ENCODE data around the gene PIEZO1. TPM values are rescaled to one million over a fixed set of nuclear protein-coding genes. Genes with fewer than 3 reads are reported as not detected.

Gene PIEZO1
- total and polyA plus RNA-seq, 7 experiments from 2014 or later = 3.6 to 237 (median 111) TPM

DNA sequence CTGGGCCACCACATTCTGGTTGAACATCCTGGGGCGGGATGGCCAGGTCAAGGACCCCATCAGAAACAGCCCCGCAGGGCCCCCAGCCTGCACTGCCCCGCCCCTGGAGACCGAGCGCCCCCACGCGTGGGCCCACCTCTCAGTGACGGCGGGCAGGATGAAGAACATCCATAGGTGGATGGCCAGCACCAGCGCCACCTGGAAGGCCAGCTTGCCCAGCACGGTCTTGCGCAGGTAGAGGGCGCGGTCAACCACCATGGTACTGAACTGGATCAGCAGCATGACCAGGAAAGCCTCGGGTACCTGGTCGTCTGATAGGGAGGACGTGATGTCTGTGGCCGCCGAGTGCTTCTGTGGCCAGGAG, 65.1 kb downstream of the PIEZO1 start:
- no peaks in the 10 kb centered on the region for H3K9me3 ChIP-seq (ENCODE audit: control insufficient read depth in 2 of 3, low read length in 3 of 3)
- no peak overlapping the region for H3K27ac ChIP-seq (ENCODE audit: low read depth, low read length)
- no peaks in the 10 kb centered on the region for H3K27me3 Mint-ChIP-seq
- no peaks in the 10 kb centered on the region for H3K4me1 Mint-ChIP-seq
- H3K4me3 Mint-ChIP-seq = no peak overlapping the region
- H3K27me3 ChIP-seq (ENCODE audit: control insufficient read depth in 2 of 2, insufficient read depth in 2 of 2, low read length in 2 of 2) = no peaks in the 10 kb centered on the region
- H3K4me1 ChIP-seq (ENCODE audit: control insufficient read depth in 2 of 2, insufficient read depth in 2 of 2, low read length in 2 of 2) = no peaks in the 10 kb centered on the region
- H3K36me3 ChIP-seq (ENCODE audit: control insufficient read depth in 2 of 3, insufficient read depth in 3 of 3, low read length in 3 of 3) = peaks cover 11 to 97% (median 12%) of the 10 kb centered on the region in 3 experiments
- peaks cover 0 to 16% (median 6%) of the 10 kb centered on the region in 5 donors for H3K36me3 Mint-ChIP-seq
- no peak for ATAC-seq
- H3K27ac Mint-ChIP-seq = peak overlapping the region in 1 of 9 donors; percentile 72
- CTCF ChIA-PET = no interaction called here
- H3K4me3 ChIP-seq (ENCODE audit: low read length) = no peak overlapping the region
- H3K9me3 Mint-ChIP-seq = peaks cover 0 to 2% (median 0%) of the 10 kb centered on the region in 11 donors
- POLR2A ChIA-PET = no interaction called here
- no peak for DNase-seq
- intact Hi-C loops (cut with micrococcal nuclease) = no loop called here

DNA sequence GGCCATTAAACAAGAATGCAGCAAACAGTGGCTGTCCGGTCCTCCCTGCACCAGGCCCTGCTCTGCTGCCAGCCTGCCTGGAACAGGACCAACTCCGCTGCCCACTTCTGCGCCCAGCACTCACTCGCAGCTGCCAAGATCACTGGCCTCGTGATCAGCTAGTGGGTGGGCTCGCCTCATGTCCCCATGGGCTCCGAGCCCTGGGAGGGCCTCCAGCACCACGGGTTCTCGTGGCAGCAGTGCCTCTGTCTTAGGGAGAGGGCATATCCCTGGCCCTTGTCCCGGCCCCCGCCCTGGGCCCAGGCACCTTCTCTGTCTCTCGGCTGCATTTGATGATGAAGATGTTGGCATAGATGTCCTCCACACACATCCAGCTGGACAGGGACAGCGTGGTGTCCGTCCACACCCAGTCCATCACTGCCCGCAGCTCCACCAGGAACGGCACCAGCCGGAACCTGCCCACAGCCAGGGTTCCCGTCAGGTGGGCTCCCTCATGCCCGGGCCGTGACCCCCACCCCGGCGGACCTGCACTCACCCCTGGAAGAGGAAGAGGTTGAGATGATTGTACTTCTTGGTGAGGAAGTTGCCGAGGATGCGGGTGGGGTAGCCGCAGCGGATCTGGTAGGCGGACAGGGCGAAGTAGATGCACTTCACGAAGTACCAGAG, 65.6 kb downstream of the PIEZO1 start:
- ChIA-PET POLR2A (no interaction called here), CTCF (no interaction called here)
- Mint-ChIP-seq H3K36me3 (peaks cover 0 to 16% (median 6%) of the 10 kb centered on the region in 5 donors), H3K9me3 (peaks cover 0 to 2% (median 0%) of the 10 kb centered on the region in 11 donors), H3K27me3 (no peaks in the 10 kb centered on the region), H3K27ac (peak overlapping the region in 1 of 9 donors; percentile 9), H3K4me1 (no peaks in the 10 kb centered on the region), H3K4me3 (no peak overlapping the region)
- Histone ChIP-seq H3K27me3 (ENCODE audit: control insufficient read depth in 2 of 2, insufficient read depth in 2 of 2, low read length in 2 of 2) (no peaks in the 10 kb centered on the region), H3K9me3 (ENCODE audit: control insufficient read depth in 2 of 3, low read length in 3 of 3) (no peaks in the 10 kb centered on the region), H3K4me1 (ENCODE audit: control insufficient read depth in 2 of 2, insufficient read depth in 2 of 2, low read length in 2 of 2) (no peaks in the 10 kb centered on the region), H3K27ac (ENCODE audit: low read depth, low read length) (no peak overlapping the region), H3K36me3 (ENCODE audit: control insufficient read depth in 2 of 3, insufficient read depth in 3 of 3, low read length in 3 of 3) (peaks cover 11 to 97% (median 12%) of the 10 kb centered on the region in 3 experiments), H3K4me3 (ENCODE audit: low read length) (no peak overlapping the region)
- DNase-seq = no peak
- intact Hi-C loops (cut with micrococcal nuclease) = no loop called here
- ATAC-seq = no peak

DNA sequence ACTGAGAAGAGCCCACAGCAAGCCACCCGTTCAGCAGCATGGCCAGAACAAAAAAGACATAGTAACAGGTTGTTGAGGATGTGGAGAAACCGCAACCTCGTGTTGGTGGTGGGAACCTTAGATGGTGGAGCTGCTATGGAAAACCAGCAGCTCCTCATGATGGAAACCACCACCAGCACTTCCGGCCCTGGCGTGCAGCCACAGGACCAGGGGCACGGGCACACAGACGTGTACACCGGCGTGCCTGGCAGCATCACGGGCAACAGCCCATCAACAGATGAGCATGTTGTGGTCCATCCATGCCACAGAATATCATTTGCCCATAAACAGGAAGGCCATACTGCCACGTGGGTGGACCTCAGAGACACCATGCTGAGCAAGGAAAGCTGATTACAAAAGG, 66.8 kb downstream of the PIEZO1 start:
- no peak overlapping the region for H3K27ac ChIP-seq (ENCODE audit: low read depth, low read length)
- Mint-ChIP-seq H3K27me3 (no peaks in the 10 kb centered on the region), H3K4me1 (no peaks in the 10 kb centered on the region), H3K27ac (no peak overlapping the region), H3K4me3 (no peak overlapping the region), H3K9me3 (peaks cover 0 to 2% (median 0%) of the 10 kb centered on the region in 11 donors), H3K36me3 (peaks cover 0 to 16% (median 6%) of the 10 kb centered on the region in 5 donors)
- no peaks in the 10 kb centered on the region for H3K27me3 ChIP-seq (ENCODE audit: control insufficient read depth in 2 of 2, insufficient read depth in 2 of 2, low read length in 2 of 2)
- POLR2A ChIA-PET = interaction anchor here (0.6 to 1.1 kb wide), 2 partner anchors 20 to 1165 kb away, joined by 3 read pairs; no protein-coding TSS in a partner anchor
- H3K9me3 ChIP-seq (ENCODE audit: control insufficient read depth in 2 of 3, low read length in 3 of 3) = no peaks in the 10 kb centered on the region
- no peak overlapping the region for H3K4me3 ChIP-seq (ENCODE audit: low read length)
- DNase-seq (no peak), ATAC-seq (no peak)
- CTCF ChIA-PET = no interaction called here
- H3K4me1 ChIP-seq (ENCODE audit: control insufficient read depth in 2 of 2, insufficient read depth in 2 of 2, low read length in 2 of 2) = no peaks in the 10 kb centered on the region
- intact Hi-C loops (cut with micrococcal nuclease) = no loop called here
- H3K36me3 ChIP-seq (ENCODE audit: control insufficient read depth in 2 of 3, insufficient read depth in 3 of 3, low read length in 3 of 3) = peaks cover 10 to 98% (median 12%) of the 10 kb centered on the region in 3 experiments

DNA sequence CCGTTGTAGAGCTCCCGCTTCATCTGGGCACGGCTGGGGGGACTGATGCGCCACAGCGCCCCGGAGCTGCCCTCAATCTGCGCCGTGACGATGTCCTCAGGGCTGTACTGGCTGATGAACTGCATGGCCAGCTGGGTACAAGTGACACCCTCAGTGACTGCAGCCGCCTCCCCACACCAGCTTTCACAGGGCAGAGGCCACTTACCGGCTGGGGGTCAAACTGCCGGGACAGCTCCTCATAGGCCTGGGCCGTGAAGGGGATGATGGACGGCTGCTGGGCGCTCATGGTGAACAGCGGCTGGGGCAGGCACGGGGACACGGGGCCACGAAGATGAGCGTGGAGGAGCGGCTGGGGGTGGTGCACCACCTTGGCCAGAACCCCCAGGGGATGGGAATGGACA, 68.4 kb downstream of the PIEZO1 start:
- ChIA-PET POLR2A (interaction anchor here (1.6 kb wide), 1 partner anchor 9 kb away, joined by 5 read pairs; no protein-coding TSS in a partner anchor), CTCF (interaction anchor here (0.6 kb wide), 1 partner anchor 150 kb away, joined by 3 read pairs; no protein-coding TSS in a partner anchor)
- no peak overlapping the region for H3K4me3 ChIP-seq (ENCODE audit: low read length)
- Mint-ChIP-seq H3K27ac (no peak overlapping the region), H3K4me3 (no peak overlapping the region), H3K27me3 (no peaks in the 10 kb centered on the region), H3K9me3 (peaks cover 0 to 2% (median 0%) of the 10 kb centered on the region in 11 donors), H3K36me3 (peaks cover 0 to 16% (median 6%) of the 10 kb centered on the region in 5 donors), H3K4me1 (no peaks in the 10 kb centered on the region)
- intact Hi-C loops (cut with micrococcal nuclease) = no loop called here
- ATAC-seq (no peak), DNase-seq (no peak)
- no peaks in the 10 kb centered on the region for H3K9me3 ChIP-seq (ENCODE audit: control insufficient read depth in 2 of 3, low read length in 3 of 3)
- no peaks in the 10 kb centered on the region for H3K4me1 ChIP-seq (ENCODE audit: control insufficient read depth in 2 of 2, insufficient read depth in 2 of 2, low read length in 2 of 2)
- no peak overlapping the region for H3K27ac ChIP-seq (ENCODE audit: low read depth, low read length)
- H3K36me3 ChIP-seq (ENCODE audit: control insufficient read depth in 2 of 3, insufficient read depth in 3 of 3, low read length in 3 of 3) = peaks cover 4 to 85% (median 12%) of the 10 kb centered on the region in 3 experiments
- H3K27me3 ChIP-seq (ENCODE audit: control insufficient read depth in 2 of 2, insufficient read depth in 2 of 2, low read length in 2 of 2) = no peaks in the 10 kb centered on the region

DNA sequence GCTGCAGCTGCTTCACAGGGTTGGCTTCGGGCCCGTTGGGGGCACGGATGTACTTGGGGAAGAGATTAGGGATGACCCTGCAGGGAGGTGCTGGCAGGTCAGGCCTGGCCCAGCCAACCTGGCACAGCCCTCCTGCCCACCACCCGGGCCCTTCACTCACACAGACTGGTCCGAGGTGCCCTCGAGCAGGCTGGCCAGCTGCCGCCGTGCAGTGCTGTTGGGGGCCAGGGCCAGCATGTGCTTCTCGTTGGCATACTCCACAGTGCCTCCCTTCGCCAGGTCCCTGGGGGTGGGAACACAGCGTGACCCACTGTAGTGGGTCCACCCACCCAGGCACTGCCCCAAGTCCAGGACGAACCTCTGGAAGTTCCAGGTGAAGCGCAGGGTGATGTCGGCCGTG, 68.8 kb downstream of the PIEZO1 start:
- Histone ChIP-seq H3K36me3 (ENCODE audit: control insufficient read depth in 2 of 3, insufficient read depth in 3 of 3, low read length in 3 of 3) (peaks cover 4 to 81% (median 12%) of the 10 kb centered on the region in 3 experiments), H3K4me1 (ENCODE audit: control insufficient read depth in 2 of 2, insufficient read depth in 2 of 2, low read length in 2 of 2) (no peaks in the 10 kb centered on the region), H3K4me3 (ENCODE audit: low read length) (no peak overlapping the region), H3K27me3 (ENCODE audit: control insufficient read depth in 2 of 2, insufficient read depth in 2 of 2, low read length in 2 of 2) (no peaks in the 10 kb centered on the region), H3K27ac (ENCODE audit: low read depth, low read length) (no peak overlapping the region), H3K9me3 (ENCODE audit: control insufficient read depth in 2 of 3, low read length in 3 of 3) (no peaks in the 10 kb centered on the region)
- Mint-ChIP-seq H3K4me1 (no peaks in the 10 kb centered on the region), H3K36me3 (peaks cover 0 to 16% (median 6%) of the 10 kb centered on the region in 5 donors), H3K4me3 (no peak overlapping the region), H3K9me3 (peaks cover 0 to 2% (median 0%) of the 10 kb centered on the region in 11 donors), H3K27ac (no peak overlapping the region), H3K27me3 (no peaks in the 10 kb centered on the region)
- POLR2A ChIA-PET = interaction anchor here (1.6 kb wide), 1 partner anchor 9 kb away, joined by 5 read pairs; no protein-coding TSS in a partner anchor
- intact Hi-C loops (cut with micrococcal nuclease) = no loop called here
- no peak for ATAC-seq
- no peak for DNase-seq
- CTCF ChIA-PET = interaction anchor here (0.6 kb wide), 1 partner anchor 151 kb away, joined by 3 read pairs; no protein-coding TSS in a partner anchor

DNA sequence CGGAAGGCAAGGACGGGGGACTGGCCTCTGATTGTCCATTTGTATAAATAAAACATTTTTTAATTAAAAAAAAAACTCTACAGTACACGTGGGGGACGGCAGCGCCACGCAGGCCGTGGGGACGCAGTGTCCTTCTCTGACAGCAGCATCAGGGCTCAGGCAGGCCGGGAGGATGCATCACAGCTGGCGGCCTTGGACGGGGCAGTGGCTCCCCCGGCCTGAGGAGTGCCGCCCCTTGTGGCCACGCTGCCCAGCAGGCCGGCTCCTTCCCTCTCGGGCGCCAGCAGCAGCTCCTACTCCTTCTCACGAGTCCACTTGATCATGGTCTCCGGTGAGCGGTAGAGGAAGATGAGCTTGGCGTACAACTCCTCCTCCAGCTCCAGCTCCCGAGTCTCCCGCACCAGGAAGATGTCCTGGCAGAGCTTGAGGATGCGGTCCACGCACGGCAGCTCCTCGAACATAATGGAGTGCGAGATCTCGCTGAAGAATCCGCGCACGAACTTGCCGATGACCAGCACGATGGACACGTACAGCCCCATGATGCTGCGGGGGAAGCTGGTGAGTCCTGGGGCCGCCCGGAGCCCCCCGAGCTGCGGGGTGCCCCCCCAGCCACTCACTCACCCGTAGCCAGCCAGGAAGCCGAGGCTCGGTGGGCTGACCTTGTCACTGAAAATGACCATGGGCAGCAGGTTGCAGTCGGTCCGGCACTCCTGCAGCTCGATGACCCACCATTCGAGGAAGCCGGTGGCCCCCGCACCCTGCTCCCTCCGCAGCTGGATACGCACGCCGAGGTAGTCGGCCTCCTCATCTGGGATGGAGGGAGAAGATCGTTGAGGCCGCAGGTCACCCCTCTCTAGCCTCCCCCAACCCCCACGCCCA, 69.5 kb downstream of the PIEZO1 start:
- H3K36me3 Mint-ChIP-seq = peaks cover 0 to 16% (median 6%) of the 10 kb centered on the region in 5 donors
- no peak overlapping the region for H3K27ac ChIP-seq (ENCODE audit: low read depth, low read length)
- DNase-seq (no peak), ATAC-seq (no peak)
- H3K27me3 Mint-ChIP-seq = no peaks in the 10 kb centered on the region
- peaks cover 0 to 5% (median 0%) of the 10 kb centered on the region in 7 donors for H3K4me1 Mint-ChIP-seq
- ChIA-PET POLR2A (interaction anchor here (1.6 kb wide), 1 partner anchor 8 kb away, joined by 5 read pairs; no protein-coding TSS in a partner anchor), CTCF (interaction anchor here (0.6 kb wide), 1 partner anchor 151 kb away, joined by 3 read pairs; no protein-coding TSS in a partner anchor)
- no peak overlapping the region for H3K4me3 ChIP-seq (ENCODE audit: low read length)
- no peaks in the 10 kb centered on the region for H3K4me1 ChIP-seq (ENCODE audit: control insufficient read depth in 2 of 2, insufficient read depth in 2 of 2, low read length in 2 of 2)
- H3K36me3 ChIP-seq (ENCODE audit: control insufficient read depth in 2 of 3, insufficient read depth in 3 of 3, low read length in 3 of 3) = peaks cover 4 to 78% (median 12%) of the 10 kb centered on the region in 3 experiments
- H3K9me3 Mint-ChIP-seq = peaks cover 0 to 2% (median 0%) of the 10 kb centered on the region in 11 donors
- H3K27ac Mint-ChIP-seq = no peak overlapping the region
- intact Hi-C loops (cut with micrococcal nuclease) = no loop called here
- H3K4me3 Mint-ChIP-seq = no peak overlapping the region
- H3K9me3 ChIP-seq (ENCODE audit: control insufficient read depth in 2 of 3, low read length in 3 of 3) = no peaks in the 10 kb centered on the region
- H3K27me3 ChIP-seq (ENCODE audit: control insufficient read depth in 2 of 2, insufficient read depth in 2 of 2, low read length in 2 of 2) = no peaks in the 10 kb centered on the region
